Measurements from ENCODE around the gene EFCAB12. TPM values are rescaled to one million over a fixed set of nuclear protein-coding genes. Genes with fewer than 3 reads are reported as not detected.

The EFCAB12 gene
- total RNA-seq, 1 experiment from 2014 or later = 0.71 TPM

GRCh38 chr3:129433565-129433964 is 5.1 kb upstream of the EFCAB12 start:
- BruUV-seq (replicated peaks) = no TSS peak
- CTCF ChIA-PET = no interaction called here
- no peak overlapping the region for H3K27ac ChIP-seq (ENCODE audit: low read depth, low read length, poor library complexity, severe bottlenecking)
- POLR2A ChIA-PET (ENCODE audit: low non-redundant PET) = no interaction called here
- peaks cover 71% of the 10 kb centered on the region for H3K36me3 ChIP-seq (ENCODE audit: insufficient read depth, low read length, poor library complexity, severe bottlenecking)
- peaks cover 13% of the 10 kb centered on the region for H3K4me1 ChIP-seq (ENCODE audit: insufficient read depth, low read length, poor library complexity, severe bottlenecking)
- intact Hi-C loops (cut with micrococcal nuclease; ENCODE audit: unreplicated experiment) = no loop called here
- no peak for DNase-seq (ENCODE audit: low spot score)
- no peaks in the 10 kb centered on the region for H3K9me3 ChIP-seq (ENCODE audit: low read depth, low read length, poor library complexity, severe bottlenecking)
- TF ChIP-seq CTCF (conservative IDR thresholded peaks at IDR 0.05; ENCODE audit: low read depth, low read length) (no peak), EZH2 (IDR thresholded peaks at IDR 0.05; ENCODE audit: borderline replicate concordance, low read depth, low read length, poor library complexity, severe bottlenecking) (no peak)
- no peaks in the 10 kb centered on the region for H3K27me3 ChIP-seq (replicated peaks; ENCODE audit: insufficient read depth, low read depth, low read length, poor library complexity)
- no peak overlapping the region for H3K4me3 ChIP-seq (ENCODE audit: low read depth, low read length, poor library complexity, severe bottlenecking)

GRCh38 chr3:129432671-129433070 is 4.2 kb upstream of the EFCAB12 start:
- H3K4me3 ChIP-seq (ENCODE audit: low read depth, low read length, poor library complexity, severe bottlenecking) = no peak overlapping the region
- CTCF ChIA-PET = no interaction called here
- H3K36me3 ChIP-seq (ENCODE audit: insufficient read depth, low read length, poor library complexity, severe bottlenecking) = peaks cover 67% of the 10 kb centered on the region
- no peaks in the 10 kb centered on the region for H3K27me3 ChIP-seq (replicated peaks; ENCODE audit: insufficient read depth, low read depth, low read length, poor library complexity)
- BruUV-seq (replicated peaks) = no TSS peak
- no peak overlapping the region for H3K27ac ChIP-seq (ENCODE audit: low read depth, low read length, poor library complexity, severe bottlenecking)
- DNase-seq (ENCODE audit: low spot score) = no peak
- POLR2A ChIA-PET (ENCODE audit: low non-redundant PET) = no interaction called here
- no peaks in the 10 kb centered on the region for H3K9me3 ChIP-seq (ENCODE audit: low read depth, low read length, poor library complexity, severe bottlenecking)
- H3K4me1 ChIP-seq (ENCODE audit: insufficient read depth, low read length, poor library complexity, severe bottlenecking) = peaks cover 8% of the 10 kb centered on the region
- TF ChIP-seq CTCF (conservative IDR thresholded peaks at IDR 0.05; ENCODE audit: low read depth, low read length) (no peak), EZH2 (IDR thresholded peaks at IDR 0.05; ENCODE audit: borderline replicate concordance, low read depth, low read length, poor library complexity, severe bottlenecking) (no peak)
- intact Hi-C loops (cut with micrococcal nuclease; ENCODE audit: unreplicated experiment) = no loop called here

GRCh38 chr3:129432036-129432435 is 3.6 kb upstream of the EFCAB12 start:
- ChIA-PET CTCF (no interaction called here), POLR2A (ENCODE audit: low non-redundant PET) (no interaction called here)
- H3K4me3 ChIP-seq (ENCODE audit: low read depth, low read length, poor library complexity, severe bottlenecking) = no peak overlapping the region
- intact Hi-C loops (cut with micrococcal nuclease; ENCODE audit: unreplicated experiment) = no loop called here
- BruUV-seq (replicated peaks) = no TSS peak
- H3K4me1 ChIP-seq (ENCODE audit: insufficient read depth, low read length, poor library complexity, severe bottlenecking) = peaks cover 8% of the 10 kb centered on the region
- DNase-seq (ENCODE audit: low spot score) = no peak
- no peaks in the 10 kb centered on the region for H3K9me3 ChIP-seq (ENCODE audit: low read depth, low read length, poor library complexity, severe bottlenecking)
- H3K27ac ChIP-seq (ENCODE audit: low read depth, low read length, poor library complexity, severe bottlenecking) = no peak overlapping the region
- TF ChIP-seq EZH2 (IDR thresholded peaks at IDR 0.05; ENCODE audit: borderline replicate concordance, low read depth, low read length, poor library complexity, severe bottlenecking) = no peak
- TF ChIP-seq CTCF (conservative IDR thresholded peaks at IDR 0.05; ENCODE audit: low read depth, low read length) = no peak
- no peaks in the 10 kb centered on the region for H3K27me3 ChIP-seq (replicated peaks; ENCODE audit: insufficient read depth, low read depth, low read length, poor library complexity)
- peaks cover 61% of the 10 kb centered on the region for H3K36me3 ChIP-seq (ENCODE audit: insufficient read depth, low read length, poor library complexity, severe bottlenecking)

Data from A673 (cell line).